Endometrial microvascular endothelial cells (primary cell): ENCODE results near the gene NT5DC1. TPM values are rescaled to one million over a fixed set of nuclear protein-coding genes. Genes with fewer than 3 reads are reported as not detected.

Experiments used
- in situ Hi-C: cut with HindIII; loops from 2 replicates; pipeline ENCODE4 v1.10.0; 2017; ENCODE audit warnings: low sequenced_read_pairs, low pct_unique_long_range_greater_than_20kb; ENCODE audit errors: inconsistent ontology term
- total RNA-seq: library from RNA; depleted of rRNA; stranded (reverse); fragments of >200 nt; gene quantifications from one replicate; pipeline ENCODE4 v1.2.3, GENCODE V29; 2015; ENCODE audit errors: inconsistent ontology term

Gene NT5DC1
- total RNA-seq, 1 donor from 2014 or later: 9.7 TPM

GRCh38 chr6:116120430-116120829 is 19.8 kb downstream of the NT5DC1 start:
- in situ Hi-C loops: no loop called here

GRCh38 chr6:116126032-116126431 is 25.4 kb downstream of the NT5DC1 start, which contains the start of gene COL10A1:
COL10A1 (minus strand) TSS chr6:116126132; CDS start chr6:116125492, 640 bp downstream.
- in situ Hi-C loops: no loop called here

- in situ Hi-C loops: no loop called here
Measured at GRCh38 chr6:116127771-116128493, 27.3 kb downstream of the NT5DC1 start.

- in situ Hi-C loops: no loop called here
Measured at GRCh38 chr6:116133453-116133852, 32.8 kb downstream of the NT5DC1 start.

GRCh38 chr6:116136373-116136772 is 35.7 kb downstream of the NT5DC1 start:
- in situ Hi-C loops: no loop called here

- in situ Hi-C loops: no loop called here
Measured at GRCh38 chr6:116136933-116137340, 36.3 kb downstream of the NT5DC1 start.

- in situ Hi-C loops: no loop called here
Measured at GRCh38 chr6:116139917-116140316, 39.3 kb downstream of the NT5DC1 start.

GRCh38 chr6:116144605-116145004 is 44.0 kb downstream of the NT5DC1 start:
- in situ Hi-C loops: no loop called here

GRCh38 chr6:116145803-116146675 is 45.4 kb downstream of the NT5DC1 start:
- in situ Hi-C loops: no loop called here

GRCh38 chr6:116152620-116153019 is 52.0 kb downstream of the NT5DC1 start:
- in situ Hi-C loops: no loop called here

- in situ Hi-C loops: no loop called here
Measured at GRCh38 chr6:116154887-116155286, 54.2 kb downstream of the NT5DC1 start.

GRCh38 chr6:116156405-116157326 is 56.0 kb downstream of the NT5DC1 start:
- in situ Hi-C loops: no loop called here

GRCh38 chr6:116157391-116157790 is 56.7 kb downstream of the NT5DC1 start:
- in situ Hi-C loops: no loop called here

- in situ Hi-C loops: no loop called here
Measured at GRCh38 chr6:116158641-116159040, 58.0 kb downstream of the NT5DC1 start.

GRCh38 chr6:116159782-116160524 is 59.3 kb downstream of the NT5DC1 start:
- in situ Hi-C loops: no loop called here

- in situ Hi-C loops: no loop called here
Measured at GRCh38 chr6:116165596-116165995, 64.9 kb downstream of the NT5DC1 start.

- in situ Hi-C loops: no loop called here
Measured at GRCh38 chr6:116166369-116166768, 65.7 kb downstream of the NT5DC1 start.

- in situ Hi-C loops: no loop called here
Measured at GRCh38 chr6:116168148-116168547, 67.5 kb downstream of the NT5DC1 start.
